Measurements from ENCODE around the gene NPTX1.

The NPTX1 gene

DNA sequence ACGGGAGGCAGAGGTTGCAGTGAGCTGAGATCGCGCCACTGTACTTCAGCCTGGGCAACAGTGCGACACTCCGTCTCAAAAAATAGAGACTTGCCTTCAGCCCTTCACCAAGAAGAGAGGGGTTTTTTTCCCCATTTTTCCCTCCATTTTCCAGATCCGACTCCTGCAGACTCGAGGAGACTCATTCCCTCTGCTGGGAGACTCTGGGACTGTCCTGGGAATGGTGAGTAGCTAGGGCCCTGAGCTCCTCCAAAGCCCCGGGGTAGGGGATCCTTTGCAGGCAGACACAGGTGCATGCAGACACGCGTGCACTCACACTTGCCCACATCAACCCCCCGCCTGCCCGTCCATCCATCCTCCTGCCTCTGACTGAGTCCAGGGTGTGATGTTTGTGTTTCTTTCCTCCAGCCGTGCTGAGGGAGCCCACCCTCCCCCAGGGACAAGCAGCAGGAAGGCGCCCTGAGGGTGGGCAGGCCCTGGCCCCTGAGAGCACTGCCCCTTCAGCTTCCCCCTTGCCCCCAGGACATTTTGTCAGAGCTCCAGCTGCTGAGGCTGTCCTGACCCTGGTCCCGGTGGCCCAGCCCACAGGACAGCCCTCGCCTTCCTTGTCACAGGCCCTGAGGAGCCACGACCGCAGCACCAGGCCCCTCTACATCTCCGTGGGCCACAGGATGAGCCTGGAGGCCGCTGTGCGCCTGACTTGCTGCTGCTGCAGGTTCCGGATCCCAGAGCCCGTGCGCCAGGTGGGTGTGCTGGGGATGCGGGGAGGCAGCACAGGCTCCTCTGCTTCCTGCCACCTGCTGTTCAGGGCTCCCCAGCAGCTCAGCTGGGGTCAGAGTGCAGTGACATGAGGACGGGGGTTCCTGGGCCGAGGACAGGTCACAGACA lies 51.3 kb downstream of the NPTX1 start:
- no peak for DNase-seq

DNA sequence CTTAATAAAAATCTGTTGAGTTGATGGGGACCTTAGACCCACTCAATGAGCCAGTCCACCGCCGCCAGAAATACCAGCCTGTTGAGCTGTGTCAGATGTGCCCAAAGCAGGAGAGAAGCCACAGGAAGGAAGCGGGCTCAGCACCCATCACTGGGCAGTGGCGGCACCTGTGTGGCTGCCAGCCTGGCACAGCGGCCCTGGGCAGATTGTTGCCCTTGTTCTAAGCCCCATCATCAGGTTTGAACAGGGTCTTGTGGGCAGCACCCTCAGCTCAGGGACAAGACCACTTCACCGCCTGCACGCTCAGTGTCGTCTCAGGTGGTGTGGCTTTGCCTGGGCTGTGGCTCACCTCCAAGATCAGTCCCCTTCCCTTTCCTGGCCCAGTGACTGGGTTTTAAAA lies 52.1 kb downstream of the NPTX1 start:
- DNase-seq = no peak

DNA sequence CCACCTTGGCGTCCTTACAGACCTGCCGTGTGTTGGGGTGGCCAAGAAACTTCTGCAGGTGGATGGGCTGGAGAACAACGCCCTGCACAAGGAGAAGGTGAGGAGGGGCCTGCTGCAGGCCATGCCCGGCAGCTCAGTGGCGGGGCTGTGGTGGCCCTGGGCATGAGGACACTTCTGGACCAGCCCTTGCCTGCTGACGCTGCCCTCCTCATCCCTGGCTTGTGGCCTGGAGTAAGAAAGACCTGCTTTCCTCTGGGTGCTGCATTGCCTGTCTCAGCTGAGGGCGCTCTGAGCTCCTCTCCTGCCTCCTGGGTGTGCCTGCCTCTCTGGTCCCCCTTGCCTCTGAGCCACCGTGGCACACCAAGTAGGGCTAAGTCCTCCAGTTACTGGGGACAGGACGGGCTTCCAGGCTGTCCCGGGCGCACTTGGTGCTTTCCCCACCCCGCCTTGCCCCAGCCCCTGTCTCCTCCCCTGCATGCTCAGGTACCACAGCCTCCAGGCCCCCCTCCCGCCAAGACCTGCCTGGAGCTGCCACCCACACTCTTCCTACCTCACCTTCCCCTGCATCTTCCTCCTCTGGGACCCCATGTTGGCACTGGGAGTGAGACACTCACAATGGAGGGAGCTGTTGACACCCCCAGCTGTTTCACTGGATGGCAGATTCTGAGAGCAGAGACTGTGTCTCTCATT lies 52.7 kb downstream of the NPTX1 start:
- no peak for DNase-seq

DNA sequence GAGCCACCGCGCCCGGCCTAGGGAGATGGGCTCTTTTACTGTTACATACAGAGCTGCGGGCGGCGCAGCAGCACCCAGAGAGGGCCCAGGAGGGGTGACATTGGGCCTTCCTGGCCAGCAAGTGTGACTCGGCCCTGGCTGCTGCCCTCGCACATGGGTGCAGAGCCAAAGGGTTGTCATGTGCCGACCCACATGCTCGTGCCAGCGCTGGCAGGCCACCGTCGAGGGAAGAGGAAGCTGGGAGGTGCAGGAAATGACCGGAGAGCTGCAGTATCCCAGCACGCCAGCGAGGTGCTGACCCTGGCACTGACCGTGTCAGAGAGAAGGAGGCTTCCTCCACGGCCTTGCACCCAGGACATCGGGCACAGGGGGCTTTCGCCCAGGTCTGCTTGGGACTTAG lies 53.4 kb downstream of the NPTX1 start:
- DNase-seq = no peak

DNA sequence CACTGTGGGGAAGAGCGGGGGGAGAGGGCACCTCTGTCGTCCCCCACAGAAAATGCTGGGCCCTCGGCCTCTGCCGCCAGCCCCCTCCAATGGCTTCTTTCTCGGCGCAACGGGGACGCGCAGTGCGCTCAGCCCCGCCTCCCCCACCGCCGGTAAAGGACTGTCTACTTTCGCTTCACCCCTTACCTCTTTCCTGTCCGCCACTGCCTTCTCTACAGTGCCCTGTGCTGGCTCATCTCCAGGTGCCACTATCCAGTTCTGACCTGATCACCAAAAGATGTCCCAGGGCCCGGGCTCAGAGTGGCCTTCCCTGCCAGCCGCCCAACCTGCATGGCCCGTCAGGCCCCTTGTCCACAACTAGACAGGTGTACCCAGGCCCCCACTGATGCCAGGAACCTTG lies 54.1 kb downstream of the NPTX1 start:
- no peak for DNase-seq

DNA sequence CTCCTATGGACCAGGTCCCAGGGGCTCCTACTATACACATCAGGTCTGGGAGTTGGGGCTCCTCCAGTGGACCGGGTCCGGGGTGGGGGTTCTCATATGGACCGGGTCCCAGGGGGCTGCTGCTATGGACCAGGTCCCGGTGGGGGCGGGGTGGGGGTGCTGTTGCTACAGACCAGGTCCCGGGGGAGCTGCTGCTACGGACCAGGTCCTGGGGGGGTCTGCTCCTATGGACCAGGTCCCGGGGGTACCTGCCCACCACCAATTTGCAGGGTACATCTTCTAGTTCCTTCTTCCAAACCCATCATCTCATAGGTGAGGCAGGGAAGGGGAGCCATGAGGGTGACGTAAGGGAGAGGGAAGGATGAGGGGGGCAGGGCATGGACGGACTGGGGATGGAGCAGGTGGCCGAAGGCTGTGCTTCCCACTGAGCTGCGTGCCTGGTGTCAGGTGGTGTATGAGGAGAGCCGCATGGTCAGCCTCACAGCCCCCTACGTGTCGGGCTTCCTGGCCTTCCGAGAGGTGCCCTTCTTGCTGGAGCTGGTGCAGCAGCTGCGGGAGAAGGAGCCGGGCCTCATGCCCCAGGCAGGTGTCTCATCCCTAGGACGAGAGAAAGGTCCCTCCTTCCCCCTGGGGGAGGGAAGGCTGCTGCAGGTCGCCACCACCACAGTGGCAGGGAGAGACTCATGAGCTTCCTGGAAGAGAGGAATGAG lies 54.9 kb downstream of the NPTX1 start:
- no peak for DNase-seq

DNA sequence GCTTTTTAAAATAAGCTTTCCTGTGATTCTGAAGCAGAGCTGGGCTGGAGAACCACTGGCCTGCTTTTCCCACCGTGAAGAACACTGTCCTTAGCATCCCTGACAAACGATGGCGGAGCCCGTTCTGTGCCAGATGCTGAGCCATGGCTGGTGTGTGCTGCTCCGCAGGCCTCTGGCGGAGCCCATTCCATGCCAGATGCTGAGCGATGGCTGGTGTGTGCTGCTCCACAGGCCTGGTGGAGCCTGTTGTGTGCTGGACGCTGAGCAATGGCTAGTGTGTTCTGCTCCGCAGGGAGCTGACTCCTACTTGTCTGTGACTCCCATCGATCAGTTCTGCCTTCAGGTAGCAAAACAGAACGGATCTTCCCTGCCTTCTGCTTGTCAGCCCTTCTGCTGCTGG lies 57.2 kb downstream of the NPTX1 start:
- DNase-seq = no peak

DNA sequence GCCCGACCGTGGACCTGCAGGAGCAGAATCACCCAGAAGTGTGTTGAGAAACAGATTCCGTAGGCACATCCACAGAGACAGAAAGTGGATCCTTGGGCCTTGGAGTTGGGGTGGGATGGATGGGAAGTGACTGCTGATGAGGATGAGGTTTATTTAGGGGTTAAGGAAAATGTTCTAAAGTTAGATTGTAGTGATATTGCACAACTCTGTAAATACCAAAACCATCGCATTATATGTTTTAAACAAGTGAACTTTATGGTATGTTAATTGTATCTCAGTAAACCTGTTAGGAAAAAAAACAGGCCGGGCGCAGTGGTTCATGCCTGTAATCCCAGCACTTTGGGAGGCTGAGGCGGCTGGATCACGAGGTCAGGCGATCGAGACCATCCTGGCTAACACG lies 57.8 kb downstream of the NPTX1 start:
- DNase-seq = no peak

All from stimulated activated naive CD4-positive, alpha-beta T cell treated with Interleukin-2 at 50 U/mL for 16 hours (primary cell).